Neural cell (in vitro differentiated cells): ENCODE results near the gene CYP11A1.

Experiments
- EP300 ChIP-seq: fragments of 450-650 bp; conservative IDR thresholded peaks from 2 replicates; pipeline ENCODE4 v1.6.1; 2014; ENCODE audit warnings: antibody characterized with exemption, mild to moderate bottlenecking, moderate library complexity; ENCODE audit not compliant: poor library complexity, severe bottlenecking
- TF ChIP-seq, protein P1 (sequence below): fragments of 450-650 bp; IDR thresholded peaks from 2 replicates; pipeline ENCODE4 v1.5.1; 2014; ENCODE audit warnings: antibody characterized with exemption, mild to moderate bottlenecking, moderate library complexity; ENCODE audit not compliant: poor library complexity, severe bottlenecking

DNA sequence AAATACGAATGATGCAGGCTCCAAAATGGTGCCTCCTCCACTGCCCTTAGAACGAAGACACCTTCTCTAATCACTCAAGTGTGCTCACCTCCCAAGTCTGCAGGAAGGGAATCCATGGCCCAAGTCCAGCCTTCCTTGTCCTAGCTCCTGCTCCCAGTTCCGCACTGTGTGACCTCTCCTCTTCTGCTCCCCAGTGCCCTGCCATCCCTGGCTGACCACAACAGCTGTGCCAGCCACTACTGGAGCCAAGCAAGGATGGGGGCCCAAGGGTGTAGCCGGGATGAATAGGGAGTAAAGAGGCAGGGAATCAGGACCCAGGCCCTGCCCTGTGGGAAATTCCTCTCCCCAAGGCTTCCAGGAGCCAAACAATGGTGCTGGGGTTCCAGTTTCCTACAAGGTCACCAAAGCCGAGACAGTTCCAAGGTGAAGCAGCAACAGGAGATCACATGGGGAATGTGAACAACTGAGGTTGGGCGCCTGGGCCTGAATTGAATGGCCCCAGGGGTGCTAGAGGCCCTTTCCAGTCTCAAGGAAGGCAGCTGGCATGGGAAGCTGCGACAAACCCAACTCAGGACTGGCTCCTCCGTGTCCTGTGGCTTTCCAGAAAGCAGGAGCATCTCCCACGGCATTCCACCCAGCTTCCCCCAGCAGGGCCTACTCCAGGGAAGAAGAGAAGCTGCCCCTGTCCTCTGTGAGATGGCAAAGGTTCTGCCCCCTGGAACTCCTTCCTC lies 46.1 kb upstream of the CYP11A1 start:
- TF ChIP-seq, protein P1, sequence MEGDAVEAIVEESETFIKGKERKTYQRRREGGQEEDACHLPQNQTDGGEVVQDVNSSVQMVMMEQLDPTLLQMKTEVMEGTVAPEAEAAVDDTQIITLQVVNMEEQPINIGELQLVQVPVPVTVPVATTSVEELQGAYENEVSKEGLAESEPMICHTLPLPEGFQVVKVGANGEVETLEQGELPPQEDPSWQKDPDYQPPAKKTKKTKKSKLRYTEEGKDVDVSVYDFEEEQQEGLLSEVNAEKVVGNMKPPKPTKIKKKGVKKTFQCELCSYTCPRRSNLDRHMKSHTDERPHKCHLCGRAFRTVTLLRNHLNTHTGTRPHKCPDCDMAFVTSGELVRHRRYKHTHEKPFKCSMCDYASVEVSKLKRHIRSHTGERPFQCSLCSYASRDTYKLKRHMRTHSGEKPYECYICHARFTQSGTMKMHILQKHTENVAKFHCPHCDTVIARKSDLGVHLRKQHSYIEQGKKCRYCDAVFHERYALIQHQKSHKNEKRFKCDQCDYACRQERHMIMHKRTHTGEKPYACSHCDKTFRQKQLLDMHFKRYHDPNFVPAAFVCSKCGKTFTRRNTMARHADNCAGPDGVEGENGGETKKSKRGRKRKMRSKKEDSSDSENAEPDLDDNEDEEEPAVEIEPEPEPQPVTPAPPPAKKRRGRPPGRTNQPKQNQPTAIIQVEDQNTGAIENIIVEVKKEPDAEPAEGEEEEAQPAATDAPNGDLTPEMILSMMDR: no peak
- TF ChIP-seq EP300: no peak
